ENCODE results near the gene IMMT. TPM values are rescaled to one million over a fixed set of nuclear protein-coding genes. Genes with fewer than 3 reads are reported as not detected.
"Not testable (repeated sequence)": the region's sequence is repeated elsewhere in the genome, so short reads cannot be mapped to it uniquely, and the experiment has no call there.

IMMT gene
- polyA plus RNA-seq, 1 donor: 78.9 TPM

GRCh38 chr2:86202336-86202692 is 7.1 kb upstream of the IMMT start:
- 89% methylated on average over 1 of the region's 2 CpGs for WGBS (ENCODE audit: insufficient coverage, low lambda C conversion rate)
- no peak for DNase-seq
- H3K27ac ChIP-seq (ENCODE audit: low read length): no peak overlapping the region

GRCh38 chr2:86201671-86202335 is 6.5 kb upstream of the IMMT start:
- Histone ChIP-seq H3K9me3 (ENCODE audit: control insufficient read depth, low read depth, low read length) (no peaks in the 10 kb centered on the region), H3K36me3 (ENCODE audit: control insufficient read depth, insufficient read depth, low read length) (peaks cover 11% of the 10 kb centered on the region), H3K27ac (ENCODE audit: low read length) (no peak overlapping the region), H3K27me3 (ENCODE audit: control insufficient read depth, insufficient read depth, low read length) (no peaks in the 10 kb centered on the region), H3K4me1 (ENCODE audit: control insufficient read depth, insufficient read depth, low read length) (peaks cover 3% of the 10 kb centered on the region), H3K4me3 (ENCODE audit: low read length) (no peak overlapping the region)
- 82% methylated on average over 5 of the region's 8 CpGs for WGBS (ENCODE audit: insufficient coverage, low lambda C conversion rate)
- DNase-seq: no peak

More at GRCh38 chr2:86202336-86202692, 7.1 kb upstream of the IMMT start:
- Histone ChIP-seq H3K4me3 (ENCODE audit: low read length) (no peak overlapping the region), H3K36me3 (ENCODE audit: control insufficient read depth, insufficient read depth, low read length) (peaks cover 16% of the 10 kb centered on the region), H3K4me1 (ENCODE audit: control insufficient read depth, insufficient read depth, low read length) (peaks cover 3% of the 10 kb centered on the region), H3K9me3 (ENCODE audit: control insufficient read depth, low read depth, low read length) (no peaks in the 10 kb centered on the region), H3K27me3 (ENCODE audit: control insufficient read depth, insufficient read depth, low read length) (no peaks in the 10 kb centered on the region)

GRCh38 chr2:86200564-86200963 is 5.3 kb upstream of the IMMT start:
- not testable (repeated sequence) for H3K4me1 ChIP-seq (ENCODE audit: control insufficient read depth, insufficient read depth, low read length); H3K27me3 ChIP-seq (ENCODE audit: control insufficient read depth, insufficient read depth, low read length); H3K9me3 ChIP-seq (ENCODE audit: control insufficient read depth, low read depth, low read length); H3K27ac ChIP-seq (ENCODE audit: low read length); H3K36me3 ChIP-seq (ENCODE audit: control insufficient read depth, insufficient read depth, low read length); DNase-seq; H3K4me3 ChIP-seq (ENCODE audit: low read length)
- WGBS (ENCODE audit: insufficient coverage, low lambda C conversion rate): no CpG with 5 or more reads among the region's 11 CpGs

- no peaks in the 10 kb centered on the region for H3K27me3 ChIP-seq (ENCODE audit: control insufficient read depth, insufficient read depth, low read length)
- DNase-seq: no peak
- peaks cover 7% of the 10 kb centered on the region for H3K4me1 ChIP-seq (ENCODE audit: control insufficient read depth, insufficient read depth, low read length)
- H3K36me3 ChIP-seq (ENCODE audit: control insufficient read depth, insufficient read depth, low read length): peaks cover 2% of the 10 kb centered on the region
- no peaks in the 10 kb centered on the region for H3K9me3 ChIP-seq (ENCODE audit: control insufficient read depth, low read depth, low read length)
- peak overlapping the region; percentile 15 for H3K27ac ChIP-seq (ENCODE audit: low read length)
- peak overlapping the region; percentile 79 for H3K4me3 ChIP-seq (ENCODE audit: low read length)
- WGBS (ENCODE audit: insufficient coverage, low lambda C conversion rate): no CpG with 5 or more reads among the region's 8 CpGs
These were observed 4.5 kb upstream of the IMMT start for GRCh38 chr2:86199834-86200177.

- H3K4me3 ChIP-seq (ENCODE audit: low read length): peak overlapping the region; percentile 100
- H3K4me1 ChIP-seq (ENCODE audit: control insufficient read depth, insufficient read depth, low read length): peaks cover 17% of the 10 kb centered on the region
- H3K9me3 ChIP-seq (ENCODE audit: control insufficient read depth, low read depth, low read length): no peaks in the 10 kb centered on the region
- no peak for DNase-seq
- WGBS (ENCODE audit: insufficient coverage, low lambda C conversion rate): no CpG with 5 or more reads among the region's 23 CpGs
- peak overlapping the region; percentile 100 for H3K27ac ChIP-seq (ENCODE audit: low read length)
- no peaks in the 10 kb centered on the region for H3K27me3 ChIP-seq (ENCODE audit: control insufficient read depth, insufficient read depth, low read length)
- no peaks in the 10 kb centered on the region for H3K36me3 ChIP-seq (ENCODE audit: control insufficient read depth, insufficient read depth, low read length)
These were observed 636 bp upstream of the IMMT start for GRCh38 chr2:86195808-86196387.

- H3K4me3 ChIP-seq (ENCODE audit: low read length): peak overlapping the region; percentile 100
- H3K4me1 ChIP-seq (ENCODE audit: control insufficient read depth, insufficient read depth, low read length): peaks cover 14% of the 10 kb centered on the region
- no peaks in the 10 kb centered on the region for H3K9me3 ChIP-seq (ENCODE audit: control insufficient read depth, low read depth, low read length)
- no peaks in the 10 kb centered on the region for H3K27me3 ChIP-seq (ENCODE audit: control insufficient read depth, insufficient read depth, low read length)
- WGBS (ENCODE audit: insufficient coverage, low lambda C conversion rate): no CpG with 5 or more reads among the region's 17 CpGs
- no peak for DNase-seq
- no peaks in the 10 kb centered on the region for H3K36me3 ChIP-seq (ENCODE audit: control insufficient read depth, insufficient read depth, low read length)
- H3K27ac ChIP-seq (ENCODE audit: low read length): peak overlapping the region; percentile 100
These were observed 559 bp downstream of the IMMT start for GRCh38 chr2:86194751-86195054.

GRCh38 chr2:86193901-86194567 is 1.2 kb downstream of the IMMT start:
- H3K4me1 ChIP-seq (ENCODE audit: control insufficient read depth, insufficient read depth, low read length): peaks cover 14% of the 10 kb centered on the region
- no peaks in the 10 kb centered on the region for H3K36me3 ChIP-seq (ENCODE audit: control insufficient read depth, insufficient read depth, low read length)
- H3K4me3 ChIP-seq (ENCODE audit: low read length): peak overlapping the region; percentile 100
- DNase-seq: no peak
- 52% methylated on average over 3 of the region's 7 CpGs for WGBS (ENCODE audit: insufficient coverage, low lambda C conversion rate)
- peak overlapping the region; percentile 100 for H3K27ac ChIP-seq (ENCODE audit: low read length)
- H3K27me3 ChIP-seq (ENCODE audit: control insufficient read depth, insufficient read depth, low read length): no peaks in the 10 kb centered on the region
- no peaks in the 10 kb centered on the region for H3K9me3 ChIP-seq (ENCODE audit: control insufficient read depth, low read depth, low read length)

GRCh38 chr2:86189782-86190416 is 5.4 kb downstream of the IMMT start:
- Histone ChIP-seq H3K36me3 (ENCODE audit: control insufficient read depth, insufficient read depth, low read length) (peaks cover 7% of the 10 kb centered on the region), H3K4me1 (ENCODE audit: control insufficient read depth, insufficient read depth, low read length) (peaks cover 10% of the 10 kb centered on the region)
- WGBS (ENCODE audit: insufficient coverage, low lambda C conversion rate): 96% methylated on average over 5 of the region's 7 CpGs

GRCh38 chr2:86186431-86186830 is 8.8 kb downstream of the IMMT start:
- Histone ChIP-seq H3K4me3 (ENCODE audit: low read length) (no peak overlapping the region), H3K4me1 (ENCODE audit: control insufficient read depth, insufficient read depth, low read length) (no peaks in the 10 kb centered on the region), H3K27me3 (ENCODE audit: control insufficient read depth, insufficient read depth, low read length) (no peaks in the 10 kb centered on the region), H3K36me3 (ENCODE audit: control insufficient read depth, insufficient read depth, low read length) (peaks cover 7% of the 10 kb centered on the region), H3K27ac (ENCODE audit: low read length) (no peak overlapping the region), H3K9me3 (ENCODE audit: control insufficient read depth, low read depth, low read length) (no peaks in the 10 kb centered on the region)
- DNase-seq: no peak

More at GRCh38 chr2:86189782-86190416, 5.4 kb downstream of the IMMT start:
- H3K27ac ChIP-seq (ENCODE audit: low read length): no peak overlapping the region
- H3K27me3 ChIP-seq (ENCODE audit: control insufficient read depth, insufficient read depth, low read length): no peaks in the 10 kb centered on the region
- no peak for DNase-seq
- no peaks in the 10 kb centered on the region for H3K9me3 ChIP-seq (ENCODE audit: control insufficient read depth, low read depth, low read length)
- no peak overlapping the region for H3K4me3 ChIP-seq (ENCODE audit: low read length)

GRCh38 chr2:86185517-86186212 is 9.6 kb downstream of the IMMT start:
- H3K4me1 ChIP-seq (ENCODE audit: control insufficient read depth, insufficient read depth, low read length): no peaks in the 10 kb centered on the region
- no peak for DNase-seq

More at GRCh38 chr2:86185517-86186212, 9.6 kb downstream of the IMMT start:
- H3K36me3 ChIP-seq (ENCODE audit: control insufficient read depth, insufficient read depth, low read length): peaks cover 11% of the 10 kb centered on the region
- H3K27me3 ChIP-seq (ENCODE audit: control insufficient read depth, insufficient read depth, low read length): no peaks in the 10 kb centered on the region
- no peak overlapping the region for H3K27ac ChIP-seq (ENCODE audit: low read length)
- H3K9me3 ChIP-seq (ENCODE audit: control insufficient read depth, low read depth, low read length): no peaks in the 10 kb centered on the region
- H3K4me3 ChIP-seq (ENCODE audit: low read length): no peak overlapping the region
- WGBS (ENCODE audit: insufficient coverage, low lambda C conversion rate): no CpG with 5 or more reads among the region's 1 CpG

All from large intestine (tissue), 3 donors.